Embryonic facial prominence (tissue), 1 donor: ENCODE data around the gene TTC34.

Experiments
- DNase-seq: peaks from one replicate; pipeline ENCODE4 v3.0.0-alpha.2; 2016; ENCODE audit errors: extremely low spot score

Gene TTC34

GRCh38 chr1:2642131-2642559 lies 159.3 kb downstream of the TTC34 start:
- DNase-seq = no peak

GRCh38 chr1:2641381-2642130 lies 159.9 kb downstream of the TTC34 start:
- no peak for DNase-seq

- no peak for DNase-seq
Observed at GRCh38 chr1:2640626-2641025, 160.9 kb downstream of the TTC34 start.

- DNase-seq = no peak
Observed at GRCh38 chr1:2639607-2640521, 161.6 kb downstream of the TTC34 start.

- no peak for DNase-seq
Observed at GRCh38 chr1:2639203-2639602, 162.3 kb downstream of the TTC34 start.

- no peak for DNase-seq
Observed at GRCh38 chr1:2638466-2639115, 162.9 kb downstream of the TTC34 start.

- DNase-seq = no peak
Observed at GRCh38 chr1:2637442-2638145, 163.9 kb downstream of the TTC34 start.

GRCh38 chr1:2636733-2637132 lies 164.8 kb downstream of the TTC34 start:
- DNase-seq = no peak

- DNase-seq = no peak
Observed at GRCh38 chr1:2635361-2636010, 166.0 kb downstream of the TTC34 start.

GRCh38 chr1:2633936-2634491 lies 167.5 kb downstream of the TTC34 start:
- no peak for DNase-seq

GRCh38 chr1:2633366-2633935 lies 168.0 kb downstream of the TTC34 start:
- no peak for DNase-seq

- DNase-seq = no peak
Observed at GRCh38 chr1:2632561-2633361, 168.7 kb downstream of the TTC34 start, which contains the start of gene MMEL1. TSS of gene MMEL1 (minus strand) at chr1:2633016. CDS start at chr1:2629484, 3,532 bp downstream.

GRCh38 chr1:2632051-2632430 lies 169.5 kb downstream of the TTC34 start:
- no peak for DNase-seq

- no peak for DNase-seq
Observed at GRCh38 chr1:2631136-2632050, 170.1 kb downstream of the TTC34 start.

GRCh38 chr1:2630498-2631135 lies 170.9 kb downstream of the TTC34 start:
- no peak for DNase-seq

GRCh38 chr1:2629627-2630497 lies 171.6 kb downstream of the TTC34 start:
- no peak for DNase-seq
